K562 (cell line): Measurements from ENCODE around the gene TTC16.

ENCODE experiments used
- RFX5 ChIP-seq: IDR thresholded peaks from 2 replicates; pipeline ENCODE4 v1.6.1; 2011; ENCODE audit warnings: low read depth, mild to moderate bottlenecking, improper control_type of control experiment, low read length
- TBL1XR1 ChIP-seq, 2 experiments: IDR thresholded peaks; 2 replicates each; pipeline ENCODE4 v1.6.1; 2012; ENCODE audit warnings: improper control_type of control experiment in 2 of 2, low read length in 2 of 2, mild to moderate bottlenecking in 1 of 2

DNA sequence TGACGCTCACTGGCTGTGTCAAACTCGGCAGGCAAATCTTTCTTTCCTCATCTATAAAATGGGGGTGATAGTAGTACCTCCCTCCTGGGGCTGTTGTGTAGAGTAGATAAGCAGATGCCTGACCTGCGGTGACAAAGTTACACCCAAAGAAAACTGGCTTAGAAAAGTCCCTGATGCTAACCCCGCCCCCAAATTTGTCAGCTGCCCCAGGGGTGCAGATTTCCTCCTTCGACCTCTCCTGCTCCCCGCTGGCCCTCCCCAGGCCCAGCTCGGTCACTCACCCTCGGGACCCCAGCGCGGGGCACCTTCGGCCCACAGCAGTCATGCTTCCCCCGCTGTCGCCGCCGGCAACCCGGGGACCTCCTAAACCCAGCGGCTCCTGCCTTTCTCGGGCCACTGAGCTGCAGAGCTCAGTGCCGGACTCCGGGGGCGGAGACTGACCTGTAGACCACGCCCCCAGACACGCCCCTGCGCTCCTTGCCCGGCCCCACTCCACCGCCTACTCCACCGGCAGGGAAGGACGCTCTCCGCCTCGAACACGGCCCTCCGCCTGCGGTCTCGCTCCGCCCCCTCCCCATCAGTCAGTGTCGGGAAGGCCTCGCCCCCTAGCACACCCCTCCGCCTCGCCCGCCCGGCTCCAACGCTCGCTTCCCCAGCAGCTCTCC lies 55.2 kb downstream of the TTC16 start:
- no peak for TF ChIP-seq TBL1XR1 (IDR thresholded peaks at IDR 0.05; ENCODE audit: low read length in 2 of 2)
- no peak for TF ChIP-seq RFX5
